Measurements from ENCODE around the gene MPP2.
A peak's percentile ranks its signal among the peaks of the same experiment; 100 is the strongest.

The MPP2 gene

GRCh38 chr17:43846963-43847371 lies 60.4 kb downstream of the MPP2 start, which contains the start of gene CD300LG:
CD300LG (plus strand) TSS chr17:43847176; CDS start chr17:43847217, 41 bp downstream.
- no peak within 1 kb of the TSS for H3K27ac ChIP-seq (ENCODE audit: low read depth, low read length)
- no peaks in the 10 kb centered on the region; the same call in 1 of the 2 replicates for H3K27me3 ChIP-seq (ENCODE audit: control insufficient read depth, low read length)
- no peaks in the 10 kb centered on the region for H3K9me2 ChIP-seq (replicated peaks; ENCODE audit: control insufficient read depth, low read length)
- no peaks in the 10 kb centered on the region for H3K4me1 ChIP-seq (ENCODE audit: control insufficient read depth, low read length)
- TF ChIP-seq, protein P1, sequence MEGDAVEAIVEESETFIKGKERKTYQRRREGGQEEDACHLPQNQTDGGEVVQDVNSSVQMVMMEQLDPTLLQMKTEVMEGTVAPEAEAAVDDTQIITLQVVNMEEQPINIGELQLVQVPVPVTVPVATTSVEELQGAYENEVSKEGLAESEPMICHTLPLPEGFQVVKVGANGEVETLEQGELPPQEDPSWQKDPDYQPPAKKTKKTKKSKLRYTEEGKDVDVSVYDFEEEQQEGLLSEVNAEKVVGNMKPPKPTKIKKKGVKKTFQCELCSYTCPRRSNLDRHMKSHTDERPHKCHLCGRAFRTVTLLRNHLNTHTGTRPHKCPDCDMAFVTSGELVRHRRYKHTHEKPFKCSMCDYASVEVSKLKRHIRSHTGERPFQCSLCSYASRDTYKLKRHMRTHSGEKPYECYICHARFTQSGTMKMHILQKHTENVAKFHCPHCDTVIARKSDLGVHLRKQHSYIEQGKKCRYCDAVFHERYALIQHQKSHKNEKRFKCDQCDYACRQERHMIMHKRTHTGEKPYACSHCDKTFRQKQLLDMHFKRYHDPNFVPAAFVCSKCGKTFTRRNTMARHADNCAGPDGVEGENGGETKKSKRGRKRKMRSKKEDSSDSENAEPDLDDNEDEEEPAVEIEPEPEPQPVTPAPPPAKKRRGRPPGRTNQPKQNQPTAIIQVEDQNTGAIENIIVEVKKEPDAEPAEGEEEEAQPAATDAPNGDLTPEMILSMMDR (IDR thresholded peaks at IDR 0.05; ENCODE audit: low read depth, low read length, poor library complexity, severe bottlenecking) = no peak
- TF ChIP-seq EZH2phosphoT487 (IDR thresholded peaks at IDR 0.05; ENCODE audit: borderline replicate concordance, low read length) = no peak
- H3K4me2 ChIP-seq (ENCODE audit: low read length) = no peak within 1 kb of the TSS
- no peaks in the 10 kb centered on the region for H3K79me2 ChIP-seq (ENCODE audit: control insufficient read depth, low read length)
- H3K9me3 ChIP-seq (ENCODE audit: control insufficient read depth, insufficient read depth, low read length) = no peaks in the 10 kb centered on the region
- no peaks in the 10 kb centered on the region for H3F3A ChIP-seq (ENCODE audit: control insufficient read depth, insufficient read depth)
- H4K20me1 ChIP-seq (ENCODE audit: control insufficient read depth, insufficient read depth, low read depth, low read length) = no peaks in the 10 kb centered on the region
- no peaks in the 10 kb centered on the region for H3K36me3 ChIP-seq (ENCODE audit: control insufficient read depth, low read length)
- no peak within 1 kb of the TSS for H3K4me3 ChIP-seq (ENCODE audit: low read length)

DNA sequence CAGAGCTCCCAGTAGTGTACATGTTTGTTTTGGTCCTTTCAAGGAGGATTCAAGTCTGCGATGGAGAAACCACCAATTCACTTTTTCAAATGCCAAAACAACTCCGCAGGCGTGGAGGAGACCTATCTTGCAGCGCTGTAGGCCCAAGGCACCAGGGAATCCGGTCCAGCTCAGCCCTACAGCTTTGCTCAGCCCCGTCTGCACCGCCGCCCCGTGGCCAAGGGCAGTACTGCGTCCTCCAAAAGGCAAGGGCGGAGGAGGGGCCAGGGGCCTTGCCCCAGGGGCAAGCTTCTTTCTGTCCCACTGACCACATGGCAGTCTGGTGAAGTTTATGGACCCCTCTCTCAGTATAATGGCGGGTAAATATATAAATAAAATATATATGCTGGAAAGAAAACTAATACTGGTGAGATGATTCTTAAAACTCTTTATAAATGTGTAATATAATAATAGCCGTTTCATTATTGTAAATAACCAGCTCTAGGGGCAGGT lies 61.1 kb downstream of the MPP2 start:
- Histone ChIP-seq H3K9me2 (replicated peaks; ENCODE audit: control insufficient read depth, low read length) (no peaks in the 10 kb centered on the region), H3F3A (ENCODE audit: control insufficient read depth, insufficient read depth) (no peaks in the 10 kb centered on the region), H3K4me3 (ENCODE audit: low read length) (no peak overlapping the region), H3K27me3 (ENCODE audit: control insufficient read depth, low read length) (no peaks in the 10 kb centered on the region; the same call in 1 of the 2 replicates), H3K27ac (ENCODE audit: low read depth, low read length) (no peak overlapping the region), H3K4me2 (ENCODE audit: low read length) (no peak overlapping the region), H3K4me1 (ENCODE audit: control insufficient read depth, low read length) (no peaks in the 10 kb centered on the region), H3K79me2 (ENCODE audit: control insufficient read depth, low read length) (no peaks in the 10 kb centered on the region), H3K36me3 (ENCODE audit: control insufficient read depth, low read length) (no peaks in the 10 kb centered on the region), H4K20me1 (ENCODE audit: control insufficient read depth, insufficient read depth, low read depth, low read length) (no peaks in the 10 kb centered on the region), H3K9me3 (ENCODE audit: control insufficient read depth, insufficient read depth, low read length) (no peaks in the 10 kb centered on the region)
- TF ChIP-seq EZH2phosphoT487 (IDR thresholded peaks at IDR 0.05; ENCODE audit: borderline replicate concordance, low read length) = no peak
- TF ChIP-seq, protein P1 (IDR thresholded peaks at IDR 0.05; ENCODE audit: low read depth, low read length, poor library complexity, severe bottlenecking) = peak; percentile 88

DNA sequence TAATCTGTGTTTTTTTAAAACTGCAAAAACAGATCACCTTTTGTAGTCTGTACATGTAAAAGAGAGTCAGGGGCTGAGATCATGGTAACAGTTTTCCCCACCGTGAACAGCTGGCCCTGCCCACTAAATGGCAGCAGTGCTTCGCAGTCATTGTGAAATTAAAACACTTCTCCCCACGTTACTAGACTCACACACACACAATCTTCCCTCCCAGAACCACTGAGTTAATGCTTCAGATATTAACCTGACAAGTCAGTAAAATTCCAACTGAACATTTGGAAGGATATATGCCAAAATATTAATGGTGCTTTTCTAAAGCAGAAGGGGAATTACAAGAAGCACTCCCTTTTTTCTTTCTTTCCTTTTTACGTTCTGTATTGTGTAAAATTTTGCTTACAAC lies 61.6 kb downstream of the MPP2 start:
- Histone ChIP-seq H3K36me3 (ENCODE audit: control insufficient read depth, low read length) (no peaks in the 10 kb centered on the region), H3K79me2 (ENCODE audit: control insufficient read depth, low read length) (no peaks in the 10 kb centered on the region), H3K27ac (ENCODE audit: low read depth, low read length) (no peak overlapping the region), H4K20me1 (ENCODE audit: control insufficient read depth, insufficient read depth, low read depth, low read length) (no peaks in the 10 kb centered on the region), H3K4me1 (ENCODE audit: control insufficient read depth, low read length) (no peaks in the 10 kb centered on the region), H3K4me2 (ENCODE audit: low read length) (no peak overlapping the region), H3K9me2 (replicated peaks; ENCODE audit: control insufficient read depth, low read length) (no peaks in the 10 kb centered on the region), H3K27me3 (ENCODE audit: control insufficient read depth, low read length) (no peaks in the 10 kb centered on the region; the same call in 1 of the 2 replicates), H3K9me3 (ENCODE audit: control insufficient read depth, insufficient read depth, low read length) (no peaks in the 10 kb centered on the region), H3F3A (ENCODE audit: control insufficient read depth, insufficient read depth) (no peaks in the 10 kb centered on the region), H3K4me3 (ENCODE audit: low read length) (no peak overlapping the region)
- TF ChIP-seq EZH2phosphoT487 (IDR thresholded peaks at IDR 0.05; ENCODE audit: borderline replicate concordance, low read length) = no peak
- TF ChIP-seq, protein P1 (IDR thresholded peaks at IDR 0.05; ENCODE audit: low read depth, low read length, poor library complexity, severe bottlenecking) = no peak
